Measurements from ENCODE around the gene LZTS3.

GRCh38 chr20:3221398-3222226 lies 48.3 kb upstream of the LZTS3 start:
- TF ChIP-seq CTCF (IDR thresholded peaks at IDR 0.05; ENCODE audit: insufficient read depth, low read length) (no peak), REST (IDR thresholded peaks at IDR 0.05; ENCODE audit: insufficient replicate concordance, low read depth) (no peak), POLR2AphosphoS5 (IDR thresholded peaks at IDR 0.05; ENCODE audit: low read depth) (no peak), GABPA (IDR thresholded peaks at IDR 0.05; ENCODE audit: low read depth) (no peak)
